ENCODE measurements around the gene FAM168A. TPM values are rescaled to one million over a fixed set of nuclear protein-coding genes. Genes with fewer than 3 reads are reported as not detected.

Gene FAM168A
- total RNA-seq, 1 donor from 2014 or later: 28.4 TPM

DNA sequence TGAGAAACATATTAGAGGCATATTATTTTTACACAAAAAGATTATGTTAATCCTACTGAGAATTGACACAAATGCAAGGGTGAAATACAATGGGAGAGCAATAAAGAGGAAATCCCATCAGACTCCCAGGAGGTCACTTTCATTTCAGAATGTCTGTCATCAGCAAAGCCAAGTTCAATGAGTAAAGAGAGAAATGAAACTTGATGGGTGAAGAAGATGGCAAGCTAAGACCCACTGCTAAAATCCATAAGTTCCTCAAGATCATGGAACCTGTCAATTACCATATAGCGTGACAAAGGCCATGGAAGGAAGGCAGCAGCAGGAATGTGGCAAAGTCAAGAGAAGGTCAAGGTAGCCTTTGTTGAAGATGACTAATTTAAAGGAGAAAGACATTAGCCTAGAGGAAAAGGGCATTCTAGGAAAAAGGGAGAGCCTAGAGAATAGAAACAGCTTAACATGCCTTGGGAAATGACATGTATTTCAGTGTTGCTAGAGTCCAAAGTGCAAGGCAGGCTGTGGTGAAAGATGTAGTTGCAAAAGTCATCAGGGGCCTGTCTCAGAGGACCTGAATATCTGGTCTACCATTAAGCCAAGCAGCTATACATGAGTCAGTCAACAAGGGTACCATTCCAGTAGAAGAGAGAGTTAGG is 43.1 kb downstream of the FAM168A start:
- Histone ChIP-seq H3K4me1 (peaks cover 55% of the 10 kb centered on the region), H3K27me3 (ENCODE audit: low read depth) (no peaks in the 10 kb centered on the region), H3K36me3 (no peaks in the 10 kb centered on the region), H3K27ac (replicated peaks) (peak overlapping the region; percentile 70), H3K4me3 (no peak overlapping the region), H3K9me3 (replicated peaks) (no peaks in the 10 kb centered on the region)
- TF ChIP-seq, protein P1, sequence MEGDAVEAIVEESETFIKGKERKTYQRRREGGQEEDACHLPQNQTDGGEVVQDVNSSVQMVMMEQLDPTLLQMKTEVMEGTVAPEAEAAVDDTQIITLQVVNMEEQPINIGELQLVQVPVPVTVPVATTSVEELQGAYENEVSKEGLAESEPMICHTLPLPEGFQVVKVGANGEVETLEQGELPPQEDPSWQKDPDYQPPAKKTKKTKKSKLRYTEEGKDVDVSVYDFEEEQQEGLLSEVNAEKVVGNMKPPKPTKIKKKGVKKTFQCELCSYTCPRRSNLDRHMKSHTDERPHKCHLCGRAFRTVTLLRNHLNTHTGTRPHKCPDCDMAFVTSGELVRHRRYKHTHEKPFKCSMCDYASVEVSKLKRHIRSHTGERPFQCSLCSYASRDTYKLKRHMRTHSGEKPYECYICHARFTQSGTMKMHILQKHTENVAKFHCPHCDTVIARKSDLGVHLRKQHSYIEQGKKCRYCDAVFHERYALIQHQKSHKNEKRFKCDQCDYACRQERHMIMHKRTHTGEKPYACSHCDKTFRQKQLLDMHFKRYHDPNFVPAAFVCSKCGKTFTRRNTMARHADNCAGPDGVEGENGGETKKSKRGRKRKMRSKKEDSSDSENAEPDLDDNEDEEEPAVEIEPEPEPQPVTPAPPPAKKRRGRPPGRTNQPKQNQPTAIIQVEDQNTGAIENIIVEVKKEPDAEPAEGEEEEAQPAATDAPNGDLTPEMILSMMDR (IDR thresholded peaks at IDR 0.05; ENCODE audit: borderline replicate concordance): no peak
- intact Hi-C loops (cut with micrococcal nuclease): no loop called here
- DNase-seq: no peak

DNA sequence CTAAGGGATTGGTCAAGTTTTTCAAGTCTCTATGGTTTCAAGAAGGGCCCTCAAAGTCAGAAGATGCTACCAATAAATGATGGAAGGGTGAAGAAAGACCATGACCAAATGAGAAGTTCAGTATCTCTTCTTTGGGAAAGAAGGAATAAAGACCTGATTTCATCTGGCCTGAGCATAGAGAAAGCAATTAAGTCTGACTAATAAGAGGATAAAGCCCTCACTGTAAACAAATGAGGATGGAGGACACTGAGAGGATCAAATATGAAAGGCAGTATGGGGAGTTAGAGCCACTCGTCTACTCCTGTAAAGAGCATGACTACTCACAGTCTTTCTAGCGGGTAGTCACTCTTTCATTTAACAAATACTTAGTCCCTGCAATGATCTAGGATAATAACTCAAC is 44.6 kb downstream of the FAM168A start:
- TF ChIP-seq, protein P1 (IDR thresholded peaks at IDR 0.05; ENCODE audit: borderline replicate concordance): no peak
- Histone ChIP-seq H3K36me3 (no peaks in the 10 kb centered on the region), H3K4me1 (peaks cover 56% of the 10 kb centered on the region), H3K27me3 (ENCODE audit: low read depth) (no peaks in the 10 kb centered on the region), H3K27ac (replicated peaks) (no peak overlapping the region), H3K4me3 (no peak overlapping the region), H3K9me3 (replicated peaks) (no peaks in the 10 kb centered on the region)
- DNase-seq: no peak
- intact Hi-C loops (cut with micrococcal nuclease): no loop called here

DNA sequence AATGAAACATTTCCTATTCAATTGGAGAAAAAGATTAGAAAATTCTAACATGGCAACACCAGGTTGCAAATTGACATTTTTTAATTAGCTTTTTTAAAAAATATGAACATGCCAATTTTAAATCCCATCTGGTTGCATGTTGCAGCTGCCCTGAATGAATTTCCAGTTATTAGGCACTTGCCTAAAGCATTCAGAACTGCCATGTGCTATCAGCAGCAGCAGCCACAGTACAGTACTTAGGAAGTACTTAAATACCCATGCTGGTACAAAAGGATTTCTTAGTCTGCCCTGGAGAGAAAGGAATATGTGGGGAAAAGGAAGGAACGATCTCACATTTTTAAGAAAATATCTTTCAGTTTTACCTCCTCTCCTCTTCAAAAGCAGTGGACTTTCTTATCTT is 46.2 kb downstream of the FAM168A start:
- intact Hi-C loops (cut with micrococcal nuclease): no loop called here
- TF ChIP-seq, protein P1 (IDR thresholded peaks at IDR 0.05; ENCODE audit: borderline replicate concordance): no peak
- Histone ChIP-seq H3K9me3 (replicated peaks) (no peaks in the 10 kb centered on the region), H3K36me3 (no peaks in the 10 kb centered on the region), H3K27me3 (ENCODE audit: low read depth) (no peaks in the 10 kb centered on the region), H3K4me1 (peaks cover 56% of the 10 kb centered on the region), H3K27ac (replicated peaks) (peak overlapping the region; percentile 71), H3K4me3 (no peak overlapping the region)
- no peak for DNase-seq

DNA sequence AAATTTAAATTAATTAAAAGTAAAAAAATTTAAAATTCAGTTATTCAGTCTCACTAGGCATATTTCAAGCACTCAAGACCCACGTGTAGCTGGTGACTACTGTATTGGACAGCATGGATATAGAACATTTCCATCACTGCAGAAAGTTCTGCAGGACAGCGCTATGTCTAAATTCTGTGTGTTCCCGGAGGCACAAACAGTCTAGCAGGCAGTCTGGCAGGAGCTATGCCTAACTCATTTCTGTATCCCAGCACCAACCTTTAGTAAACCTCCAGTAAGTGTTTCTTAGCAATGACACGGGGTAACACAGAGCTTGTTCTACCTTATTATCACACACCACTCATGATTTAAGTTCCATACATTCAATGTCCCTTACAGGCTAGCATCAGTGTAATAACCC is 48.5 kb downstream of the FAM168A start:
- Histone ChIP-seq H3K4me3 (no peak overlapping the region), H3K9me3 (replicated peaks) (no peaks in the 10 kb centered on the region), H3K4me1 (peaks cover 38% of the 10 kb centered on the region), H3K36me3 (no peaks in the 10 kb centered on the region), H3K27ac (replicated peaks) (no peak overlapping the region), H3K27me3 (ENCODE audit: low read depth) (no peaks in the 10 kb centered on the region)
- intact Hi-C loops (cut with micrococcal nuclease): no loop called here
- TF ChIP-seq, protein P1 (IDR thresholded peaks at IDR 0.05; ENCODE audit: borderline replicate concordance): no peak
- no peak for DNase-seq

DNA sequence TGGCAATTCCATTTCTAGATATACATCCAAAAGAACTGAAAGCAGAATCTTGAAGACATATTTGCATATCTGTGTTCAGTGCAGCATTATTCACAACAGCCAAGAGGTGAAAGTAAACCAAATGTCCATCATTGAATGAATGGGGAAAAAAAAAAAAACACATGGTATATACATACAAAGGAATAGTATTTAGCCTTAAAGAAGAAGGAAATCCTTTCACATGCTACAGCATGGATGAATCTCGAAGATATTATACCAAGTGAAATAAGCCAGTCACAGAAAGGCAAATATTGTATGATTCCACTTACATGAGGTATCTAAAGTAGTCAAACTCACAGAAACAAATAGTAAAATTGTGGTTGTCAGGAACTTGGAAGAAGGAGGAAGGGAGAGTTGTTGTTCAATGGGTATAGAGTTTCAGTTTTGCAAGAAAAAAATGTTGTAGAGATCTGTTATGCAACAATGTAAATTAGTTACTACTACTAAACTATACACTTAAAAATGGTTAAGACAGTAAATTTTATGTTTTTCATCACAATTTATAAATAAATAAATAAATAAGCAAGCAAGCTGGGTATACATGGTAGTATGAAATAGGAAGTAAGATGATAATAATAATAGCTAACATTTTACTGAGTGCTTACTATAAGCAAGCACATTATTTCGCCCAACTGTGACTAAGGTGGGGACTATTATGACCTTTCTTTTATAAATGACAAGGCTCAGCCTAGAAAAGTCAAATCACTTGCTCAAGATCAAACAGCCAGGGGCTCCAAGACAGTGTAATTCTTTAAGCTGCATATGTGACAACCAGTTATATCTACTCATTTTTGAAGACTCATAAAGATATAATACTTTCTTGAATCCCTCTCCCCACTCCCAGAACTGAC is 50.0 kb downstream of the FAM168A start:
- TF ChIP-seq, protein P1 (IDR thresholded peaks at IDR 0.05; ENCODE audit: borderline replicate concordance): no peak
- intact Hi-C loops (cut with micrococcal nuclease): no loop called here
- H3K36me3 ChIP-seq: no peaks in the 10 kb centered on the region
- H3K4me3 ChIP-seq: no peak overlapping the region
- H3K4me1 ChIP-seq: peaks cover 38% of the 10 kb centered on the region
- H3K27ac ChIP-seq (replicated peaks): no peak overlapping the region
- no peak for DNase-seq
- H3K9me3 ChIP-seq (replicated peaks): no peaks in the 10 kb centered on the region
- no peaks in the 10 kb centered on the region for H3K27me3 ChIP-seq (ENCODE audit: low read depth)

Measured in left ventricle myocardium inferior (tissue), 1 donor.